HT-29 (cell line): ENCODE data around the gene ZNF281. TPM values are rescaled to one million over a fixed set of nuclear protein-coding genes. Genes with fewer than 3 reads are reported as not detected.
"Not testable (repeated sequence)": the region's sequence is repeated elsewhere in the genome, so short reads cannot be mapped to it uniquely, and the experiment has no call there.

Experiments used
- DNase-seq: peaks from one replicate; pipeline ENCODE4 v3.0.0-alpha.2; 2015; ENCODE audit warnings: low spot score
- total RNA-seq: library from RNA; depleted of rRNA; stranded (reverse); fragments of >200 nt; shearing (Covaris generic); gene quantifications from 2 replicates; pipeline ENCODE4 v1.2.3, GENCODE V29; 2014; rRNA removed

The ZNF281 gene, protein sequence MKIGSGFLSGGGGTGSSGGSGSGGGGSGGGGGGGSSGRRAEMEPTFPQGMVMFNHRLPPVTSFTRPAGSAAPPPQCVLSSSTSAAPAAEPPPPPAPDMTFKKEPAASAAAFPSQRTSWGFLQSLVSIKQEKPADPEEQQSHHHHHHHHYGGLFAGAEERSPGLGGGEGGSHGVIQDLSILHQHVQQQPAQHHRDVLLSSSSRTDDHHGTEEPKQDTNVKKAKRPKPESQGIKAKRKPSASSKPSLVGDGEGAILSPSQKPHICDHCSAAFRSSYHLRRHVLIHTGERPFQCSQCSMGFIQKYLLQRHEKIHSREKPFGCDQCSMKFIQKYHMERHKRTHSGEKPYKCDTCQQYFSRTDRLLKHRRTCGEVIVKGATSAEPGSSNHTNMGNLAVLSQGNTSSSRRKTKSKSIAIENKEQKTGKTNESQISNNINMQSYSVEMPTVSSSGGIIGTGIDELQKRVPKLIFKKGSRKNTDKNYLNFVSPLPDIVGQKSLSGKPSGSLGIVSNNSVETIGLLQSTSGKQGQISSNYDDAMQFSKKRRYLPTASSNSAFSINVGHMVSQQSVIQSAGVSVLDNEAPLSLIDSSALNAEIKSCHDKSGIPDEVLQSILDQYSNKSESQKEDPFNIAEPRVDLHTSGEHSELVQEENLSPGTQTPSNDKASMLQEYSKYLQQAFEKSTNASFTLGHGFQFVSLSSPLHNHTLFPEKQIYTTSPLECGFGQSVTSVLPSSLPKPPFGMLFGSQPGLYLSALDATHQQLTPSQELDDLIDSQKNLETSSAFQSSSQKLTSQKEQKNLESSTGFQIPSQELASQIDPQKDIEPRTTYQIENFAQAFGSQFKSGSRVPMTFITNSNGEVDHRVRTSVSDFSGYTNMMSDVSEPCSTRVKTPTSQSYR
- total RNA-seq: 5.9 and 6.8 TPM in 2 replicates

DNA sequence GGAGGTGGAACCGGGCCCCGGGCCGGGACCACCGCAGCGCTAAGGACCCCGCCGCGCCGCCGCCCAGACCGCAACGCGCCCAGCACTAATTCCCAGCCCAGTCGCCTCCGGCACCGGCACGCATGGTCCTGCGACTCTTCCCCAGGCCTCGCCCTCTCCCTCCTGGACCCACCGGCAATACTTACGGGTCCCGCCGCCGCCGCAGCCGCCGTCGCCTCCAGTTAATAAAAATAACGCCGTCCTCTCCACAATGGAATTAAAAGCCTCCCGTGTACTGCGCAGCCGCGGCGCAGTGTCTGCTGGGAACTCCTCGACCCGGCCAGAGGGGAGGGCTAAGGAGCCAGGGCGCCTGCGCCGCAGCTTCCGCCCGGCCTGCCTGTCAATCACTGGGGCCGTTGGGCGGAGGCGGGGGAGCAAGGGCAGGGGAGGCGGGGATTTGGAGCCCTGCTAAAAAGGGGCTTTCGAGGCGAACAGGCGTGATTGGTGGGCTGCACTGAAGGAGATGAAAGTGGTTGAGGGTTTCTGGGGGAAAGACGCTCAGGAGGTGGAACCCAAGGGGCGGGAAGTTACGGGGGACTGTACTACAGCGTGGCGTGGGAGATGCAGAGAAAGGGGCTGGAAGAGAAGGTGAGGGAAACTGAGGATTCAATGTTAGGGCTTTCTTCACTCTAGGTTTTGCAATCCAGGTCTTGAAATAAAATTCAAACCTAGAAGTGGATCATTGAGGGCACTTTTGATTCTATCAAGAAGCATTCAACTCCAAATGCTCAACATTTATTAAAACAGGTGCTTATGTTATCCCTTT is at the start of gene ZNF281:
ZNF281 (minus strand) TSS at position 276 of the 805 bp plus-strand sequence. CDS start 331 bp downstream, outside the sequence.
- DNase-seq: peak; percentile 93

DNA sequence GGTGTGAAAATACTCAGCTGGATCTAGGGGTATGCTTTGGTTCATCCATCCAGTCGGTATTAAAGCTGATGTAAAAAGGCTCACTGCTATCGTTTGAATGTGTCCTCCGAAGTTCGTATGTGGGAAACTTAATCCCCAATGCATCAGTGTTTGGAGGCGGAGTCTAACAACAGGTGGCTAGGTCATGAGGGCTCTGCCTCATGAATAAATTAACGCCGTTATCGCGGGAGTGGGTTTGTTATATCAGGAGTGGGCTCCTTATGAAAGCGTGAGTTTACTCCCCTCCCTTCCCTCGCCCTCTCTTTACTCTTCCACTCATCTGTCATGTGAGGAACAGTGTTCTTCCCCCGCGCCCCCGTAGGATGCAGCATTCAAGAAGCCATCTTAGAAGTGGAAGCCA is 48.9 kb upstream of the ZNF281 start:
- no peak for DNase-seq

DNA sequence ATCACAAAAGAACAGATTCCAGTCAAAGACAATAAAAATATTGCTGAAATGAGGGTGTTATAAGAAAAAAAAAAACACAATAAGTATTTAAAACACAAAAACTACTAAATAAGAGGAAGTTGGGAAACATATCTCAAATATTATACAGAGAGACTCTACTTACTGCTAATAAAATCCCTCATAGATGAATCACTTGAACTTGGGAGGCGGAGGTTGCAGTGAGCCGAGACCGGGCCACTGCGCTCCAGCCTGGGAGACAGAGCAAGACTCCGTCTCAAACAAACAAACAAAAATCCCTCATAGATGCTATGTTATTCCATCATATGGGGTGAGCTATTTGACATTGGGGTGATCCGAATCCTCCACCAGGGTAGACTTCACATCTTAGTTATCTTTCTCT is 48.0 kb upstream of the ZNF281 start:
- DNase-seq: no peak

DNA sequence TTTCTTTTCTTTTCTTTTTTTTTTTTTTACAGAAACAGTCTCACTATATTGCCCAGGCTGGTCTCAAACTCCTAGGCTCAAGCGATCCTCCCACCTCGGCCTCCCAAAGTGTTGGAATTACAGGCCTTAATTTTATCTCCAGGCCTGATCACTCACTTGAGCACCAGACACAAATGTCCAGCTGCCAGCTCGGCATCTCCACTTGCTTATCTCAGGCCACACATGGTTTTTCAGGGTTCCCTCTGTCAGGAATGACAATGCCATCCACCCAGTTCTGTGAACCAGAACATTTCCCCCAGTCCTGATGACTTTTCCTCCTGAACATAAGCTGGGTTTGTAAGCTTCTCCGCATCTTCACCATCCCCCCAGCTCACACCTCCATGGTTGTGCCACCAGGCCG is 44.6 kb upstream of the ZNF281 start:
- no peak for DNase-seq

DNA sequence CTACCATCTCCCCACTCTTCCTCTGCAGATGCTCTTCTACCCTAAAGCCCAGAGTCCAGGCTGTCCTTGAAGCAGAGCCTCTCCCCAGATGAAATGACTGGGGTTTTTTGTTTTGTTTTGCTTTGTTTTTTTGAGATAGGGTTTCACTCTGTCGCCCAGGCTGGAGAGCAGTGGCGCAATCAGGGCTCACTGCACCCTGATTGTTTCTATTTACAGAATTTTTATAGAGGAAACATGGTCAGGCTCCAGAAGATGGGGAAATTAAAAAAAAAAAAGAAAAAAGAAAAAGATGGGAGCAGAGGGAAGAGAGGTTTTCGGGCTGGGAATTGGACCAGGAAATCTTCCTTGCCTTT is 43.7 kb upstream of the ZNF281 start:
- no peak for DNase-seq

DNA sequence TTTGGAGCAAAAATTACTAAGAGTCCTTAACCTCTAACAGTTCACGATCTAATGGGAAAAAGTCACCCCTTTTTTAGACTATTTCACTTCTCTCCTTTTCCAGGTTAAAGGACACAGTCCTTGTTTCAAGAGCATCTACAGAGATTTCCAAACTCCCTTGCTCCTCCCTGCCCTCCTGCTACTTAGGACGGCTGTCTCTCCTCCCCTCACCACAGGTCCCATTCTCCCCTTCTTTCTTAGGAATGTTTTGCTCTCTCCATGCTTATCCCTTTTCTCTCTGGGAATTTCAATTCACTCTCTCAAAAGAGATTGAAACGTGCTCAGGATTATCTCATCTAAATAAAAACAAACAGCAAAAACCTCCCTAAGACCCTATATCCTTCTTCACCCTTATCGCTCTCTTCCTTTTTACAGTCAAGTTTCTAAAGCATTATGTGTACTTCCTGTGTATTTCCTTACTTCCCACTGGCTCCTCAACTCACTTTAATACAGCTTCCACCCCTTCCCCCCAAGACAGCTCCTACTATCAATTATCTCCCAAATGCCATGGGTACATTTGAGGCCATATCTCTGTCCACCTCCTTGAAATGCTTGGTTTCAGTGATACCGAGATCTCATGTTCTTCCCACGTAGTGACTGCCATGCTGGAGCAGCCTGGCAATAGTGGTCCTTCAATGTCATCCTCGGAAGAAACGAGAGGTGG is 43.2 kb upstream of the ZNF281 start:
- no peak for DNase-seq

DNA sequence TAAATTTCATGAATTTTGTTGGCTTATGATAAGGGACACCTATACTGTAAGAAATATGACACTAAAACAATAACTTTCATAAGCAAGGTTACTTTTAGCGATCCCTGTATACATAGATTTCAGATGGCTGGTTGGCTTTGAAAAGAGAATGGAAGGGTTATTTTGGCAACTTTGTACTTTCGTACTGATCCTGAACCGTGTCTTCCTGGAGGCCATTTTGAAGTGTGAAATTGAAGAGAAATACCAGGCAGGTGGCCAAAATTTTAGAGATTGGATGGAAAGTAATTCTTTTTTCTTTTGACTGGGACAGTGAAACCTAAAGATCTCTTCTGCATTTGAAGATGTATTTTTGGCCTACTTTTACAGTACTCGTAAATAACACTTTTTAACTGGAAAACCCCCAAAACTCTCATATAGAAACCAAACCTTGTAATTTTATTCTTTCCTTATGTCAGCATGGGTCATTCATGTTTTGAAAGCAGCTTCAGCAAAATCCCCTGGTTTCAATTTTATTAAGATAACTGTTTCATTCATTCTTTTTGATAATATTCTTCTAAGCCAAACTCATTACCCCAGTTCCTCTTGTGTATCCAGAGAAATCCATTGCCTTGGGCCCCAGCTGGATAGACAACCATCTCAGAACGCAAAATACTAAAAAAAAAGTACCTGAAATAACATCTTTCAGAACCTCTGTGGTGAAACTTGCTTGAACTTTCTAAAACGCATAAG is 38.4 kb upstream of the ZNF281 start:
- no peak for DNase-seq

DNA sequence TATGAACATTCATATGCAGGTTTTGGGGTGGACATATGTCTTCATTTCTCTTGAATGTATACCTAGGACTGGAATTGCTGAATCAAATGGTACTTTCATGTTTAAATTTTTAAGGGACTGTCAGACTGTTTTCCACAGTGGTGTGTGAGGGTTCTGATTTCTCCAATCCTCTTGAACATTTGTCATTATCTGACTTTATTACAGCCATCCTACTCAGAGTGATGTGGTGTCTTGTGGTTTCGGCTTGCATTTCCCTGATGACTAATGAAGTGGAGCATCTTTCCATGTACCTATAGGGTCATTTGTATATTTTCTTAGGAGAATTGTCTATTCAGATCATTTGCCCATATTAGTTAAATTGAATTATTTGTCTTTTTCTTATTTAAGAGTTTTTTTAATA is 35.4 kb upstream of the ZNF281 start:
- DNase-seq: no peak

DNA sequence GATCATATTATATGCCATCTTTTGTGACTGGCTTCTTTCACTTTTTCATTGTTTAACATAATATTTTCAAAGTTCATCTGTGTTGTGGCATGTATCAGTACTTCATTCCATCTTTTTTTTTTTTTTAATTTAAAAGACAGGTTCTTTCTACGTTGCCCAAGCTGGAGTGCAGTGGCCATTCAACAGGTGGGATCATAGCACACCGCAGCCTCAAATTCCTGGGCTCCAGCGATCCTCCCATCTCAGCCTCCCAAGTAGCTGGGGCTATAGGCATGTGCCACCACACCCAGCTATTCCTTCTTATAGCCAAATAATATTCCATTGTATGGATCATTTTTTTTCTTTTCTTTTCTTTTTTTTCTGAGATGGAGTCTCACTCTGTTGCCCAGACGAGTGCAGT is 34.6 kb upstream of the ZNF281 start:
- no peak for DNase-seq

DNA sequence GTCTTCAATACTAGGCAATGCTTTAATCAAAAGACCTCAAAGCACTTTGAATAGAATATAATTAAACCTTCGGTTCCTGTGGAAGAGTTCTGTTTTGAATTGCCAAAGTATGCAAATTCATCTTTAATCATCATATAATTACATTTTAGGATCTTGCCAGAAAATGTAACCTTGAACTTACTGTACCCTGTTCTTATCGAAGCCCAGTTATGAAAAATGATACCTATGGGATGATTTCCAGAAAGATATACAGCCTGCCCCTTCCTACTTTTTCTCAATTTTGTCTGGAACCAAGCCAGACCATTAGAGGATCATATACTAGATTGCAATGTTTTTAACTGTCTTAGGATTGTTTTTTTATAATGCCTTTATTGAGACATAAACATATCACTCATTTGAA is 34.0 kb upstream of the ZNF281 start:
- DNase-seq: no peak

DNA sequence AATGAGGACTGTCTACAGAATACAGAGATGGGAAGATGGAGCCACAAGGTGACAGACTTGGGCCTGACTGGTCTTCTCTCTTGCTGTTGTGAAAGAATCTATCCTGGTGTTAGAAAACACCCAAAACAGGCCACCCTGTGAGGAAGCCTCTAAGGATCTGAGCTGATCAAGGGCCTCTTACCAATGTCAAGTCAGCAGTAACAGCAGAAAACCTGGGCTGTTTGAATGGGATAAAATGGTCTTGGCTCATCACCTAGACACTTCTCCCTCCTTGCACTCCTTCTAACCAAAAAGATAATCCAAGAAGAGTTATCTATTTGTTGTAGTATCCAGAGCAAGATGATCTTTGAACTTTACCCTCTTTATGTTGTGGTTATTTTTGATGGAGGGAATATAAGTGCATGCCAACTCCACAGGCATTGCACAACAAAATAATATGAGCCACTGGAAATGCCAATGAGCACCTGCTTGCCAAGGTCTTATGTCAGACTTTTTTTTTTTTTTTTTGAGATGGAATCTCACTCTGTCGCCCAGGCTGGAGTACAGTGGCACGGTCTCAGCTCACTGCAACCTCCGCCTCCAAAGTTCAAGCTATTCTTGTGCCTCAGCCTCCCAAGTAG is 32.8 kb upstream of the ZNF281 start:
- DNase-seq: no peak

DNA sequence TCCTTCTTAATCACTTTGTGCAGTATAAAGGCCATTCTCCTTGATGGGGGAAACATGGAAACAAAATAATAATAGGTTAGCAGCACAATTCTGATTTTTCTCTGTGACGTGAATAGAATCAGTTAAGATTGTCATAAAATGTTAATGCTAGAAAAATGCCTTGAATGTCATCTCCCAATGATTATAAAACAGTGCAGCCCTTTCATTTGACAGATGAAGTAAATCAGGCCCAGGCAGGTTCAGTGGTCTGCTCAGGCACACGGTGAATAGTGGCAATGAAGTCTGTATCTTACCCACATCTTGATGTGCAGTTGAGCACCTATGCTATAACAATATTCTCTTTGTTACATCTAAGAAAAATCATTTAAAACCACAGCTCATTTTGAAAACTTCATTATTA is 32.2 kb upstream of the ZNF281 start:
- DNase-seq: no peak

DNA sequence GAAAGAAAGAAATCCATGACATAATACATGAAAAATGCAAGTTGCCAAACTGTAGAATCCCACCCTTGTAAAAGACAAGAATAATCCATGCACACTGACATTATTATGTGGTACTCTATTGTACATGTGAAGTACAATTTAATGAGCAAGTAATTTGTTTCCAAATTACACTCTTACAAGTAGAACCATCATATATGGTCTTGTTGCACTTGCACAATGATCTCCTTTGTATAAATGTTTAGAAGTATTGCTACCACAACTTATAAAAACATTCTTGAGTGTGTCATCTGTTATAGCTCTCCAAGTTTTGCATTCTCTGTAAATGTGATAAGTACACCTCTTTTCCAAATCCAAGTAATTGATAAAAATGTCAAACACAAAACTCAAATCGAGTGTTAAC is 29.1 kb upstream of the ZNF281 start:
- DNase-seq: no peak

DNA sequence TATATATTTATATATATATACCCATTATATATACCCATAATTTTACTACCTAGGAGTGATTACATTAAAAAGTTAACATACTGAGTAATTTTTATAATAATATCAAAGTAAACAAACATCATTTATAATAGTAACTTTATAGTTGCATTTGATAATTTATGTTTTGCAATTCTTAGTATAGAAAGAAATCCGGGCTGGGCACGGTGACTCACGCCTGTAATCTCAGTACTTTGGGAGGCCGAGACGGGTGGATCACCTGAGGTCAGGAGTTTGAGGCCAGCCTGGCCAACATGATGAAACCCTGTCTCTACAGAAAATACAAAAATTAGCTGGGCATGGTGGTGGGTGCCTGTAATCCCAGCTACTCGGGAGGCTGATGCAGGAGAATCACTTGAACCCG is 28.6 kb upstream of the ZNF281 start:
- DNase-seq: not testable (repeated sequence)

DNA sequence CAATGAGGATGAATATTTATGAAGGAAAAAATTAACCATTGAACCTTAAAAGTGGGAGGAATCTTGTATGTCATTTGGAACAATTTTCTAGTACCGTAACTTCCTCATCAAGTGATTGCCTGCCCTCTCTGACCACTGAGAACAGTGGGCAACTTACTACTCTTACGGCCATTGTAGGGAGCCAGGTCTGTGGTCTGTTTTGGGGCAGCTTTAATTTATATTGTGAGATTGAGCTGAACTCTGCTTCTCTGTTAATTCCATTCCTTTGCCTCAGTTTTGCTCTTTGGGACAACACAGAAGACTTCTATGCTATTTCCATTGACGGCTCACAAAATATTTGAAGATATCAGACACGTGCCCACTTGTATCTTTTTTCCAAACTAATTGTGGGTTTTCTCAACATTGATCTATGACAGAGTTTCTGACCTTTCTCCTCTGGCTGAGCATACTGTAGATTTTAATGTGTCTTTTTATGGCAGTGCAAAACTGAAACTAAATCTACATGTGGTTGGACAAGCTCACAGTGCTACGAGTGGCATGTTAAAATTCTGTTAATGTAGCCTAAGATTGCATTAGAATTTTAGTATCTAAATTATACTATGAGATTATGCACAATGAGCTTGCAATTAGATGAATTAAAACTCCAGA is 27.8 kb upstream of the ZNF281 start:
- no peak for DNase-seq

DNA sequence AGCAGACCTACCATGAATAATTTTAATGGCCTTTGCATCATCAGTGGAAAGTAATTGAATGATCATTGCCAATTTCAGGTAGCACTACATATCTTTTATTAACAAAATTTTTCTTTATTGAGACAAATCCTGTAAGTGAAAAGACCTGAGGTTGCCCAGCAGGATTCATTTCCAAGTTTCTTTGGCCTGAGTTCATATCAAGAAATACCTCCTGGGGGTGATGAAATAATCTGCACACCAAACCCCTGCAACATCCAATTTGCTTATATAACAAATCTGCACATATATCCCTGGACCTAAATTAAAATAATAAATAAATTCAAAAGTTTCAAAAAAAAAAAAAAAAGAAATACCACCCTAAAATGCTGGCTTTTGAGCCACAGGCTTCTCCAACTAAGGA is 27.3 kb upstream of the ZNF281 start:
- DNase-seq: no peak

DNA sequence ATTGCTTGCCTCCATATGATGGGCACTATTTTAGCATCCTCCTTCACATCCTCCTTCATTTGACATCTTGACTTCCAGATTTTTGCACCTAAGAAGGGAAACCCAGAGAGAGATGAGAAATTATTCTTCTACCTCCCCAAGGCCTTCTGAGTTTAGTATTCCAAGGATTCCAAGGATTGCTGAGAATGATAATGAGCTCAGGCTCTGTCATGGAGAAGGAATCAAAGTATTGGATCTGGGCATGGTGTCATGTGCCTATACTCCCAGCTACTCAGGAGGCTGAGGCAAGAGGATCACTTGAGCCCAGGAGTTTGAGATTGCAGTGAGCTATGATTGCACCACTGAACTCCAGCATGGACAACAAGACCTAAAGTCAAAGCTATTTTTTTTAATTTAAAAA is 26.6 kb upstream of the ZNF281 start:
- DNase-seq: no peak

DNA sequence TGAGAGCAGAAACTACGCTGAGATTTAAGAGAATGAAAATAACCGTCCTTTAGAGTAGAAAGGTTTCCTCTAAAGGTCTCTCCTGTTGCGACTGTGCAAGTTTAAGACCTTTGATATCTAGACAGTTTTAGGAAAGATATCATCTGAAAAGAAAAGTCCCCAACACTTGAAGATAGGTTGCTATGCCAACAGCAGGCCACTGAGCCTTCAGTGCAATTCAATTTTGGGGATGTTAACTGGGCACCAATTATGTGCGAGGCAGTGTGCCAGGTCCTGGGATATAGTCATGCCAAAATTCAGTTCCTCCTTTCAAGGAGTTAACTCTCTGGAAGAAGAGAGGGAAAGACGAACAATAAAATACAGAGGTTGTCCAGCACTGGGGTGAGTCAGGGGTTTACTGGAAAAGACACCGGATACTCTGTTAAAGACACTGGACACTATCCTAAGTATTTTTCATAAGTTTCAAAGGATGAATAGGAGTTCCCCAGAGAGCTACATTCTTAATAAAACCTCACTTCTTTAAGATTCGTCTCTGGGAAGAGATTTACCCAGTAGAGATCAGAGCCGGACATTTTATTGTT is 25.5 kb upstream of the ZNF281 start:
- no peak for DNase-seq

DNA sequence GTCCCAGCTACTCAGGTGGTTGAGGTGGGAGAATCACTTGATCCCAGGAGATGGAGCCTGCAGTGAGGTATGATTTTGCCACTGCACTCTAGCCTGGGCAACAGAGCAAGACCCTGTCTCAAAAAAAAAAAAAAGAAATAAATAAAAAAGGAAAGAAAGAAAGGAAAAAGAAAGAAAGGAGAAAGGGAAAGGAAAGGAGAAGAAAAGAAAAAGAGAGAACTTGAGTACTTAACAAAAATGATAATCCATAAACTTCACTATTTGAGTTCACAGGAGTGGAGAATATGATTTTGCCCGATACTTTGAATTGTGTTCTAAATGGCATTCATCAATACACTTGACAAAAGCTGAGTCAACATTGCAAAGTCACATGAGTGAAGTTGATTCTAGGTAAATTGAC is 23.8 kb upstream of the ZNF281 start:
- no peak for DNase-seq
